ENCODE results near the gene JAZF1.

- no peak for TF ChIP-seq CTCF (IDR thresholded peaks at IDR 0.05; ENCODE audit: low read depth, low read length, poor library complexity, severe bottlenecking)
- no peak for TF ChIP-seq EZH2phosphoT487 (IDR thresholded peaks at IDR 0.05; ENCODE audit: borderline replicate concordance, low read length)
Measured at GRCh38 chr7:28124413-28124812, 56.2 kb downstream of the JAZF1 start.

Measured in DOHH2 (cell line).